GM23248 (cell line): ENCODE data around the gene ADAM33. TPM values are rescaled to one million over a fixed set of nuclear protein-coding genes. Genes with fewer than 3 reads are reported as not detected.

Experiments used
- DNase-seq: peaks from one replicate; pipeline ENCODE4 v3.0.0-alpha.2; 2015
- H2AFZ ChIP-seq: fragments of 200-600 bp; sonication (generic); 2 replicates; pipeline ENCODE4 v1.6.1; 2016; ENCODE audit warnings: antibody characterized with exemption
- H3F3A ChIP-seq: fragments of 200-600 bp; sonication (generic); 2 replicates; pipeline ENCODE4 v1.6.1; 2016; ENCODE audit warnings: mild to moderate bottlenecking, antibody characterized with exemption, mixed run types; ENCODE audit not compliant: insufficient read depth
- H3K27ac ChIP-seq: fragments of 200-600 bp; sonication (generic); 2 replicates; pipeline ENCODE4 v1.5.1; 2016; ENCODE audit warnings: mild to moderate bottlenecking
- H3K27me3 ChIP-seq: fragments of 200-600 bp; sonication (generic); replicated peaks from 2 replicates; pipeline ENCODE4 v1.6.1; 2016; ENCODE audit warnings: mild to moderate bottlenecking; ENCODE audit not compliant: insufficient read depth
- H3K36me3 ChIP-seq: fragments of 200-600 bp; sonication (generic); 2 replicates; pipeline ENCODE4 v1.6.1; 2016; ENCODE audit warnings: low read depth, mild to moderate bottlenecking
- H3K4me1 ChIP-seq: fragments of 200-600 bp; sonication (generic); 2 replicates; pipeline ENCODE4 v1.6.1; 2016; ENCODE audit warnings: mild to moderate bottlenecking; ENCODE audit not compliant: insufficient read depth
- H3K4me2 ChIP-seq: fragments of 200-600 bp; sonication (generic); one replicate; pipeline ENCODE4 v1.6.1; 2016; ENCODE audit warnings: mild to moderate bottlenecking; ENCODE audit not compliant: unreplicated experiment
- H3K4me3 ChIP-seq: fragments of 200-600 bp; sonication (generic); 2 replicates; pipeline ENCODE4 v1.5.1; 2016; ENCODE audit warnings: mild to moderate bottlenecking
- H3K79me2 ChIP-seq: fragments of 200-600 bp; sonication (generic); 2 replicates; pipeline ENCODE4 v1.6.1; 2016; ENCODE audit warnings: mild to moderate bottlenecking; ENCODE audit not compliant: insufficient read depth
- H3K9ac ChIP-seq: fragments of 200-600 bp; sonication (generic); 2 replicates; pipeline ENCODE4 v1.6.1; 2016; ENCODE audit warnings: mild to moderate bottlenecking
- H3K9me2 ChIP-seq: fragments of 200-600 bp; sonication (generic); 2 replicates; pipeline ENCODE4 v1.6.1; 2016; ENCODE audit warnings: mixed run types, mild to moderate bottlenecking, moderate library complexity; ENCODE audit not compliant: insufficient read depth
- H3K9me3 ChIP-seq: fragments of 200-600 bp; sonication (generic); one replicate; pipeline ENCODE4 v1.6.1; 2017; ENCODE audit warnings: low read depth
- H4K20me1 ChIP-seq: fragments of 200-600 bp; sonication (generic); 2 replicates; pipeline ENCODE4 v1.6.0; 2016; ENCODE audit not compliant: insufficient read depth
- EZH2 ChIP-seq: fragments of 200-600 bp; sonication (generic); IDR thresholded peaks from 2 replicates; pipeline ENCODE4 v1.6.1; 2018; ENCODE audit warnings: antibody characterized with exemption, mild to moderate bottlenecking; ENCODE audit not compliant: insufficient read depth, poor library complexity, severe bottlenecking
- EZH2phosphoT487 ChIP-seq: fragments of 200-600 bp; sonication (generic); IDR thresholded peaks from 2 replicates; pipeline ENCODE4 v1.6.1; 2018; ENCODE audit warnings: antibody characterized with exemption, moderate library complexity, mild to moderate bottlenecking, low read depth; ENCODE audit not compliant: insufficient read depth
- WGBS, 2 experiments: methylation state at CpG; one replicate each; pipeline ENCODE4 v1.1.6; 2015 to 2017; ENCODE audit warnings: low lambda C conversion rate in 2 of 2, low coverage in 1 of 2; ENCODE audit errors: missing lambda C conversion rate in 2 of 2; 5-methylcytosine and 5-hydroxymethylcytosine counted together
- in situ Hi-C: fragments of 300-500 bp; cut with MboI; formaldehyde crosslinking; loops from 2 replicates; pipeline ENCODE4 v1.15.0; 2020
- polyA plus RNA-seq: library from polyadenylated mRNA; unstranded; fragments of >200 nt; fragmentation: Nextera tagmentation; extraction: Ambion mirVana; gene quantifications from 2 replicates; pipeline ENCODE4 v1.2.1, GENCODE V29; 2016
- total RNA-seq: library from RNA; depleted of rRNA; stranded (reverse); fragments of >200 nt; shearing (Covaris generic); gene quantifications from 2 replicates; pipeline ENCODE4 v1.2.3, GENCODE V29; 2014

The ADAM33 gene
- total and polyA plus RNA-seq, 2 experiments from 2014 or later = 22.6 to 53.1 TPM

GRCh38 chr20:3660262-3661059 is 21.3 kb downstream of the ADAM33 start:
- H3K4me2 ChIP-seq = no peak overlapping the region
- no peaks in the 10 kb centered on the region for H3K4me1 ChIP-seq
- H3K9me3 ChIP-seq = no peaks in the 10 kb centered on the region
- DNase-seq = peak; percentile 20
- 5 to 6% methylated on average over 34 to 46 of the region's 75 CpGs for WGBS, 2 experiments
- H3K27me3 ChIP-seq = peaks cover 31% of the 10 kb centered on the region
- no peaks in the 10 kb centered on the region for H4K20me1 ChIP-seq
- no peaks in the 10 kb centered on the region for H3K79me2 ChIP-seq
- H3K36me3 ChIP-seq = no peaks in the 10 kb centered on the region
- H3K9me2 ChIP-seq = no peaks in the 10 kb centered on the region
- TF ChIP-seq EZH2 (peak; percentile 54), EZH2phosphoT487 (no peak)
- H3F3A ChIP-seq = 0 out of 2 replicates have a peak, but pooled peaks cover 4% of the 10 kb centered on the region
- no peak overlapping the region for H2AFZ ChIP-seq
- no peak overlapping the region for H3K27ac ChIP-seq
- in situ Hi-C loops = no loop called here
- no peak overlapping the region for H3K9ac ChIP-seq
- peak overlapping the region; percentile 21; the same call in 1 of the 2 replicates for H3K4me3 ChIP-seq

- H3K9ac ChIP-seq = no peak overlapping the region
- H3K4me1 ChIP-seq = no peaks in the 10 kb centered on the region
- WGBS, 2 experiments = 60 to 62% methylated on average over 11 to 12 of the region's 12 CpGs
- in situ Hi-C loops = no loop called here
- no peaks in the 10 kb centered on the region for H3K9me3 ChIP-seq
- no peak overlapping the region for H2AFZ ChIP-seq
- no peak overlapping the region for H3K4me3 ChIP-seq
- H3K27me3 ChIP-seq = peaks cover 31% of the 10 kb centered on the region
- DNase-seq = no peak
- H3F3A ChIP-seq = 0 out of 2 replicates have a peak, but pooled peaks cover 4% of the 10 kb centered on the region
- H3K9me2 ChIP-seq = no peaks in the 10 kb centered on the region
- H3K4me2 ChIP-seq = no peak overlapping the region
- H3K79me2 ChIP-seq = no peaks in the 10 kb centered on the region
- no peaks in the 10 kb centered on the region for H3K36me3 ChIP-seq
- TF ChIP-seq EZH2phosphoT487 = no peak
- no peak for TF ChIP-seq EZH2
- H3K27ac ChIP-seq = no peak overlapping the region
- no peaks in the 10 kb centered on the region for H4K20me1 ChIP-seq
Measured at GRCh38 chr20:3659492-3660261, 22.1 kb downstream of the ADAM33 start.

GRCh38 chr20:3658716-3659491 is 22.9 kb downstream of the ADAM33 start:
- Histone ChIP-seq H3K9ac (no peak overlapping the region), H3K79me2 (no peaks in the 10 kb centered on the region), H3K27ac (no peak overlapping the region), H3K27me3 (peaks cover 31% of the 10 kb centered on the region), H3K4me1 (no peaks in the 10 kb centered on the region), H3K4me2 (no peak overlapping the region), H3F3A (0 out of 2 replicates have a peak, but pooled peaks cover 2% of the 10 kb centered on the region), H3K36me3 (no peaks in the 10 kb centered on the region), H4K20me1 (no peaks in the 10 kb centered on the region), H3K9me2 (no peaks in the 10 kb centered on the region), H3K9me3 (no peaks in the 10 kb centered on the region), H3K4me3 (no peak overlapping the region), H2AFZ (no peak overlapping the region)
- in situ Hi-C loops = no loop called here
- no peak for DNase-seq
- 54 to 56% methylated on average over 8 of the region's 8 CpGs for WGBS, 2 experiments
- no peak for TF ChIP-seq EZH2phosphoT487
- TF ChIP-seq EZH2 = no peak

- H2AFZ ChIP-seq = no peak overlapping the region
- 69 to 75% methylated on average over 7 of the region's 7 CpGs for WGBS, 2 experiments
- H3K9me2 ChIP-seq = no peaks in the 10 kb centered on the region
Measured at GRCh38 chr20:3658019-3658715, 23.6 kb downstream of the ADAM33 start.

More at GRCh38 chr20:3658019-3658715, 23.6 kb downstream of the ADAM33 start:
- no peaks in the 10 kb centered on the region for H3F3A ChIP-seq
- no peak for TF ChIP-seq EZH2phosphoT487
- TF ChIP-seq EZH2 = no peak
- no peaks in the 10 kb centered on the region for H3K4me1 ChIP-seq
- no peak overlapping the region for H3K9ac ChIP-seq
- no peak overlapping the region for H3K4me2 ChIP-seq
- H3K79me2 ChIP-seq = no peaks in the 10 kb centered on the region
- H3K4me3 ChIP-seq = no peak overlapping the region
- no peaks in the 10 kb centered on the region for H4K20me1 ChIP-seq
- no peak overlapping the region for H3K27ac ChIP-seq
- H3K36me3 ChIP-seq = no peaks in the 10 kb centered on the region
- DNase-seq = no peak
- H3K27me3 ChIP-seq = peaks cover 31% of the 10 kb centered on the region
- no peaks in the 10 kb centered on the region for H3K9me3 ChIP-seq
- in situ Hi-C loops = no loop called here
